Lower leg skin (tissue), 4 donors: ENCODE data around the gene MRPL51. TPM values are rescaled to one million over a fixed set of nuclear protein-coding genes. Genes with fewer than 3 reads are reported as not detected.
"Not testable (repeated sequence)": the region's sequence is repeated elsewhere in the genome, so short reads cannot be mapped to it uniquely, and the experiment has no call there.

ENCODE experiments used
- DNase-seq, 2 donors: peaks; one replicate each; pipeline ENCODE4 v3.0.0-alpha.2; 2019; ENCODE audit warnings: low spot score in 2 of 2
- H3K4me3 ChIP-seq: fragments of 200-600 bp; sonication (generic); 2 replicates; pipeline ENCODE4 v1.5.1; 2017; ENCODE audit warnings: mild to moderate bottlenecking, low read depth; ENCODE audit not compliant: poor library complexity, severe bottlenecking
- CTCF ChIP-seq, 3 donors: fragments of 450-650 bp; IDR thresholded peaks; one replicate each; pipeline ENCODE4 v1.5.1; 2016; ENCODE audit warnings: antibody characterized with exemption in 3 of 3, mild to moderate bottlenecking in 3 of 3, moderate library complexity in 2 of 3
- POLR2A ChIP-seq, 2 donors: fragments of 450-650 bp; IDR thresholded peaks; one replicate each; pipeline ENCODE4 v1.6.1; 2016 to 2017; ENCODE audit warnings: antibody characterized with exemption in 2 of 2, mild to moderate bottlenecking in 1 of 2, moderate library complexity in 1 of 2
- WGBS, 2 donors: methylation state at CpG; one replicate each; pipeline ENCODE4 v1.1.5; 2018; 5-methylcytosine and 5-hydroxymethylcytosine counted together
- intact Hi-C: fragments of 100-400 bp; cut with DNase I; formaldehyde crosslinking; loops from one replicate; pipeline ENCODE4 v1.15.0; 2023; ENCODE audit warnings: low total_unique reads
- total RNA-seq, 4 donors: library from RNA; depleted of rRNA; stranded (reverse); fragments of >200 nt; gene quantifications; one replicate each; pipeline ENCODE4 v1.1.0, GENCODE V29; 2016

The MRPL51 gene
- total RNA-seq, 4 donors from 2014 or later: 38.6 to 62.1 (median 58.7) TPM

GRCh38 chr12:6471989-6472360 lies 21.1 kb downstream of the MRPL51 start:
- intact Hi-C loops: no loop called here
- 48 to 78% methylated on average over 1 of the region's 1 CpG for WGBS, 2 donors

GRCh38 chr12:6470375-6471163 lies 22.5 kb downstream of the MRPL51 start, which contains the start of gene VAMP1:
Gene VAMP1 (minus strand): TSS chr12:6470677. CDS start chr12:6470531, 146 bp downstream.
- peak; percentile 98 to 100 for DNase-seq
- intact Hi-C loops: no loop called here
- peak within 1 kb of the TSS; percentile 61 for H3K4me3 ChIP-seq
- no peak for TF ChIP-seq CTCF (IDR thresholded peaks at IDR 0.05)
- TF ChIP-seq POLR2A (IDR thresholded peaks at IDR 0.05): peak in 1 of 2 donors; percentile 95
- WGBS, 2 donors: 0% methylated on average over 39 to 55 of the region's 69 CpGs

More at GRCh38 chr12:6471989-6472360, 21.1 kb downstream of the MRPL51 start:
- DNase-seq: no peak
- TF ChIP-seq POLR2A (IDR thresholded peaks at IDR 0.05) (no peak), CTCF (IDR thresholded peaks at IDR 0.05) (no peak)
- no peak overlapping the region for H3K4me3 ChIP-seq

GRCh38 chr12:6469609-6470374 lies 23.3 kb downstream of the MRPL51 start:
- WGBS, 2 donors: 24 to 29% methylated on average over 12 to 16 of the region's 16 CpGs
- DNase-seq: no peak
- H3K4me3 ChIP-seq: peak overlapping the region; percentile 61
- intact Hi-C loops: loop anchor here (5.0 kb wide), 1 partner anchor 47 kb away; no protein-coding TSS in a partner anchor
- no peak for TF ChIP-seq CTCF (IDR thresholded peaks at IDR 0.05)
- no peak for TF ChIP-seq POLR2A (IDR thresholded peaks at IDR 0.05)

- intact Hi-C loops: loop anchor here (5.0 kb wide), 1 partner anchor 47 kb away; no protein-coding TSS in a partner anchor
- no peak overlapping the region for H3K4me3 ChIP-seq
- WGBS, 2 donors: 74 to 75% methylated on average over 6 of the region's 6 CpGs
- no peak for TF ChIP-seq POLR2A (IDR thresholded peaks at IDR 0.05)
- TF ChIP-seq CTCF (IDR thresholded peaks at IDR 0.05): no peak
- peak in 1 of 2 donors; percentile 81 for DNase-seq
Measured at GRCh38 chr12:6469092-6469491, 24.0 kb downstream of the MRPL51 start.

GRCh38 chr12:6468283-6468575 lies 24.8 kb downstream of the MRPL51 start:
- no peak for TF ChIP-seq POLR2A (IDR thresholded peaks at IDR 0.05)
- TF ChIP-seq CTCF (IDR thresholded peaks at IDR 0.05): no peak
- no peak for DNase-seq
- H3K4me3 ChIP-seq: no peak overlapping the region
- intact Hi-C loops: loop anchor here (5.0 kb wide), 1 partner anchor 46 kb away; no protein-coding TSS in a partner anchor

- DNase-seq: peak in 1 of 2 donors; percentile 83
- not testable (repeated sequence) for H3K4me3 ChIP-seq
- 87 to 91% methylated on average over 8 to 9 of the region's 9 CpGs for WGBS, 2 donors
- intact Hi-C loops: loop anchor here (5.0 kb wide), 1 partner anchor 45 kb away; no protein-coding TSS in a partner anchor
Measured at GRCh38 chr12:6467571-6468282, 25.3 kb downstream of the MRPL51 start.

- DNase-seq: peak in 1 of 2 donors; percentile 26
- 82 to 96% methylated on average over 4 of the region's 4 CpGs for WGBS, 2 donors
- not testable (repeated sequence) for H3K4me3 ChIP-seq
- intact Hi-C loops: loop anchor here (5.0 kb wide), 1 partner anchor 44 kb away; no protein-coding TSS in a partner anchor
Measured at GRCh38 chr12:6466751-6467150, 26.3 kb downstream of the MRPL51 start.
